ENCODE results near the gene NKX3-2. TPM values are rescaled to one million over a fixed set of nuclear protein-coding genes. Genes with fewer than 3 reads are reported as not detected.

Gene NKX3-2
- total and polyA plus RNA-seq, 9 of the 15 experiments (the other 6 are each of a cell fraction or from before 2014, with no cell fraction given), result 0.03 to 0.81 (median 0.27) TPM; not detected in 1

DNA sequence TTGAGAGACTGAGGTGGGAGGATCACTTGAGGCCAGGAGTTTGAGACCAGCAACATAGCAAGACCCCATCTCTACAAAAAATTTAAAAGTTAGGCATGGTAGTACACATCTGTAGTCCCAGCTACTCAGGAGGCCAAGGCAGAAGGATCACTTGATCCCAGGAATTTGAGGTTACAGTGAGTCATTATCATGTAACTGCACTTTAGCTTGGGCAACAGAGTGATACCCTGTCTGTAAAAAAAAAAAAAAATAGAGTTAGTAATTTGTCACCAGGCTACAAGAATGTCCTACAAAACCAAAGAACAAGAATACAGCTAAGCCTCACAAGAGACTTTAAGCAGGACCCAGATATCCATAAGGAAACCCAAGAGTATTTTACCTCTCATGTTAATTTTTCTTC, 33.2 kb downstream of the NKX3-2 start:
- DNase-seq (ENCODE audit: extremely low read depth in 1 of 4, low spot score in 3 of 4), result no peak
- Histone ChIP-seq H3K79me2 (ENCODE audit: control insufficient read depth, insufficient read depth, low read length) (no peaks in the 10 kb centered on the region), H3K4me3 (no peak overlapping the region), H2AFZ (ENCODE audit: low read depth, low read length) (no peak overlapping the region), H4K20me1 (replicated peaks; ENCODE audit: control insufficient read depth, insufficient read depth, low read length) (no peaks in the 10 kb centered on the region), H3K9me3 (replicated peaks; ENCODE audit: control insufficient read depth, insufficient read depth, low read depth, low read length) (no peaks in the 10 kb centered on the region), H3K4me1 (replicated peaks in 1 of 2; ENCODE audit: control insufficient read depth in 2 of 2, insufficient read depth in 2 of 2, low read length in 2 of 2) (no peaks in the 10 kb centered on the region), H3K9me1 (ENCODE audit: control insufficient read depth, insufficient read depth, low read length) (no peaks in the 10 kb centered on the region), H3K4me2 (ENCODE audit: insufficient read depth, low read length) (no peak overlapping the region), H3K27me3 (ENCODE audit: control insufficient read depth in 2 of 2, insufficient read depth in 2 of 2, low read length in 2 of 2) (no peaks in the 10 kb centered on the region), H3K36me3 (ENCODE audit: control insufficient read depth, insufficient read depth, low read length) (no peaks in the 10 kb centered on the region), H3K9ac (ENCODE audit: insufficient read depth in 1 of 2, low read depth in 2 of 2, low read length in 2 of 2) (no peak overlapping the region), H3K27ac (ENCODE audit: extremely low read depth, low read depth, low read length) (no peak overlapping the region)
- no TSS peak for BruUV-seq (replicated peaks)
- POLR2A ChIA-PET, result interaction anchor here (1.6 kb wide), 1 partner anchor 11 kb away, joined by 4 read pairs; no protein-coding TSS in a partner anchor
- FAIRE-seq, result no peak
- CTCF ChIA-PET (ENCODE audit: low intra/inter-chr PET ratio), result no interaction called here
- intact Hi-C loops (cut with micrococcal nuclease) (no loop called here), in situ Hi-C loops (cut with MboI) (no loop called here)
- TF ChIP-seq, protein P1, sequence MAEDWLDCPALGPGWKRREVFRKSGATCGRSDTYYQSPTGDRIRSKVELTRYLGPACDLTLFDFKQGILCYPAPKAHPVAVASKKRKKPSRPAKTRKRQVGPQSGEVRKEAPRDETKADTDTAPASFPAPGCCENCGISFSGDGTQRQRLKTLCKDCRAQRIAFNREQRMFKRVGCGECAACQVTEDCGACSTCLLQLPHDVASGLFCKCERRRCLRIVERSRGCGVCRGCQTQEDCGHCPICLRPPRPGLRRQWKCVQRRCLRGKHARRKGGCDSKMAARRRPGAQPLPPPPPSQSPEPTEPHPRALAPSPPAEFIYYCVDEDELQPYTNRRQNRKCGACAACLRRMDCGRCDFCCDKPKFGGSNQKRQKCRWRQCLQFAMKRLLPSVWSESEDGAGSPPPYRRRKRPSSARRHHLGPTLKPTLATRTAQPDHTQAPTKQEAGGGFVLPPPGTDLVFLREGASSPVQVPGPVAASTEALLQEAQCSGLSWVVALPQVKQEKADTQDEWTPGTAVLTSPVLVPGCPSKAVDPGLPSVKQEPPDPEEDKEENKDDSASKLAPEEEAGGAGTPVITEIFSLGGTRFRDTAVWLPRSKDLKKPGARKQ (CRISPR knock-in tag; IDR thresholded peaks at IDR 0.05), result no peak
- TF ChIP-seq, protein P2, sequence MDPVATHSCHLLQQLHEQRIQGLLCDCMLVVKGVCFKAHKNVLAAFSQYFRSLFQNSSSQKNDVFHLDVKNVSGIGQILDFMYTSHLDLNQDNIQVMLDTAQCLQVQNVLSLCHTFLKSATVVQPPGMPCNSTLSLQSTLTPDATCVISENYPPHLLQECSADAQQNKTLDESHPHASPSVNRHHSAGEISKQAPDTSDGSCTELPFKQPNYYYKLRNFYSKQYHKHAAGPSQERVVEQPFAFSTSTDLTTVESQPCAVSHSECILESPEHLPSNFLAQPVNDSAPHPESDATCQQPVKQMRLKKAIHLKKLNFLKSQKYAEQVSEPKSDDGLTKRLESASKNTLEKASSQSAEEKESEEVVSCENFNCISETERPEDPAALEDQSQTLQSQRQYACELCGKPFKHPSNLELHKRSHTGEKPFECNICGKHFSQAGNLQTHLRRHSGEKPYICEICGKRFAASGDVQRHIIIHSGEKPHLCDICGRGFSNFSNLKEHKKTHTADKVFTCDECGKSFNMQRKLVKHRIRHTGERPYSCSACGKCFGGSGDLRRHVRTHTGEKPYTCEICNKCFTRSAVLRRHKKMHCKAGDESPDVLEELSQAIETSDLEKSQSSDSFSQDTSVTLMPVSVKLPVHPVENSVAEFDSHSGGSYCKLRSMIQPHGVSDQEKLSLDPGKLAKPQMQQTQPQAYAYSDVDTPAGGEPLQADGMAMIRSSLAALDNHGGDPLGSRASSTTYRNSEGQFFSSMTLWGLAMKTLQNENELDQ (CRISPR knock-in tag; IDR thresholded peaks at IDR 0.05; ENCODE audit: borderline replicate concordance), result no peak
- no peak for TF ChIP-seq CEBPB (tag; IDR thresholded peaks at IDR 0.05)
- no peak for TF ChIP-seq ZKSCAN3 (CRISPR knock-in tag; IDR thresholded peaks at IDR 0.05)
- no peak for TF ChIP-seq NR2C1 (IDR thresholded peaks at IDR 0.05)
- TF ChIP-seq NR2C1 (tag; IDR thresholded peaks at IDR 0.05), result no peak
- TF ChIP-seq, protein P3, sequence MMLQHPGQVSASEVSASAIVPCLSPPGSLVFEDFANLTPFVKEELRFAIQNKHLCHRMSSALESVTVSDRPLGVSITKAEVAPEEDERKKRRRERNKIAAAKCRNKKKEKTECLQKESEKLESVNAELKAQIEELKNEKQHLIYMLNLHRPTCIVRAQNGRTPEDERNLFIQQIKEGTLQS (IDR thresholded peaks at IDR 0.05), result no peak
- TF ChIP-seq, protein P3 (CRISPR knock-in tag; conservative IDR thresholded peaks at IDR 0.05), result no peak
- TF ChIP-seq, protein P4, sequence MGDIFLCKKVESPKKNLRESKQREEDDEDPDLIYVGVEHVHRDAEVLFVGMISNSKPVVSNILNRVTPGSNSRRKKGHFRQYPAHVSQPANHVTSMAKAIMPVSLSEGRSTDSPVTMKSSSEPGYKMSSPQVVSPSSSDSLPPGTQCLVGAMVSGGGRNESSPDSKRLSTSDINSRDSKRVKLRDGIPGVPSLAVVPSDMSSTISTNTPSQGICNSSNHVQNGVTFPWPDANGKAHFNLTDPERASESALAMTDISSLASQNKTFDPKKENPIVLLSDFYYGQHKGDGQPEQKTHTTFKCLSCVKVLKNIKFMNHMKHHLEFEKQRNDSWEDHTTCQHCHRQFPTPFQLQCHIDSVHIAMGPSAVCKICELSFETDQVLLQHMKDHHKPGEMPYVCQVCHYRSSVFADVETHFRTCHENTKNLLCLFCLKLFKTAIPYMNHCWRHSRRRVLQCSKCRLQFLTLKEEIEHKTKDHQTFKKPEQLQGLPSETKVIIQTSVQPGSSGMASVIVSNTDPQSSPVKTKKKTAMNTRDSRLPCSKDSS (IDR thresholded peaks at IDR 0.05; ENCODE audit: low read depth, partially characterized antibody), result no peak
- TF ChIP-seq FOXA3 (CRISPR knock-in tag; conservative IDR thresholded peaks at IDR 0.05 in 1 of 2, IDR thresholded peaks at IDR 0.05 in 1 of 2), result no peak
- TF ChIP-seq SMAD3 (CRISPR knock-in tag; conservative IDR thresholded peaks at IDR 0.05), result no peak
- no peak for TF ChIP-seq TARDBP (IDR thresholded peaks at IDR 0.05)
- TF ChIP-seq, protein P5, sequence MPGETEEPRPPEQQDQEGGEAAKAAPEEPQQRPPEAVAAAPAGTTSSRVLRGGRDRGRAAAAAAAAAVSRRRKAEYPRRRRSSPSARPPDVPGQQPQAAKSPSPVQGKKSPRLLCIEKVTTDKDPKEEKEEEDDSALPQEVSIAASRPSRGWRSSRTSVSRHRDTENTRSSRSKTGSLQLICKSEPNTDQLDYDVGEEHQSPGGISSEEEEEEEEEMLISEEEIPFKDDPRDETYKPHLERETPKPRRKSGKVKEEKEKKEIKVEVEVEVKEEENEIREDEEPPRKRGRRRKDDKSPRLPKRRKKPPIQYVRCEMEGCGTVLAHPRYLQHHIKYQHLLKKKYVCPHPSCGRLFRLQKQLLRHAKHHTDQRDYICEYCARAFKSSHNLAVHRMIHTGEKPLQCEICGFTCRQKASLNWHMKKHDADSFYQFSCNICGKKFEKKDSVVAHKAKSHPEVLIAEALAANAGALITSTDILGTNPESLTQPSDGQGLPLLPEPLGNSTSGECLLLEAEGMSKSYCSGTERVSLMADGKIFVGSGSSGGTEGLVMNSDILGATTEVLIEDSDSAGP (CRISPR knock-in tag; IDR thresholded peaks at IDR 0.05), result no peak
- ATAC-seq, result no peak
